Renal cortex interstitium (tissue), 11 donors: ENCODE results near the gene ZNF814. TPM values are rescaled to one million over a fixed set of nuclear protein-coding genes. Genes with fewer than 3 reads are reported as not detected.
"Not testable (repeated sequence)": the region's sequence is repeated elsewhere in the genome, so short reads cannot be mapped to it uniquely, and the experiment has no call there.

Experiments used
- DNase-seq, 11 donors: peaks; one replicate each; pipeline ENCODE4 v3.0.0-alpha.2; 2013; ENCODE audit warnings: low read depth in 9 of 11, low spot score in 4 of 11; ENCODE audit errors: extremely low read depth in 1 of 11
- polyA plus RNA-seq, 3 donors: library from polyadenylated mRNA; unstranded; fragments of 120-200 nt; gene quantifications; one replicate each; pipeline ENCODE4 v1.2.1, GENCODE V29; 2013; ENCODE audit not compliant: insufficient read length in 3 of 3

ZNF814 gene
- polyA plus RNA-seq, 3 donors = 56.1 to 83.8 (median 59.8) TPM

DNA sequence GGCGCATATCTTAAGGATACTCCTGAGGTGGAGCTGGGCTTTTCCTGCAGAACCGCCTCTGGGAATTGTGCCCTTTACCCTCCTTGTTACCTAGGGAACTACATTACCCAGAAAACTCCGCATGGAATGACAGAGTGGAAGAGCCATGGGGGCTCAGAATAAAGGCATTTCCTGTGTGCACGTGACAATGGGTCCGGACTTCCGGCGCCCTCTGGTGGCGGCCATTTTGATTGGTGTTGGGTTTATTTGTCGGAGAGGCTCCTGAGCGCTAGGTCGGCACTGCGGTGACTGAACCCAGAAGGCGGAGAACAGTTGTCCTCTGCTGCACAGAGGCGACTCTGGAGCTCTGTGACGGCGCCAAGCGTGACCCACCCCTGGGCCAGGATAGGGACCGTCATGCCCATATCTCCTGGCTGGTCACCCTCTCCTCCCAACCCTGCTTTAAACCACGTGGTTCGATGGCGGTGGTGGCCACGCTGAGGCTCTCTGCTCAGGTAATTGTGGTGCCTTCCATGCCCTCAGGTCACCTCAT, 58.7 kb downstream of the ZNF814 start, which contains the start of gene ZNF587B:
Gene ZNF587B, plus strand, starts transcription at position 229 of the 532 bp plus-strand sequence. Its CDS starts 230 bp downstream, at position 459.
- peak in 9 of 11 donors; percentile 51 to 79 (median 69) for DNase-seq

GRCh38 chr19:57829316-57829715, 59.5 kb downstream of the ZNF814 start:
- DNase-seq = no peak

DNA sequence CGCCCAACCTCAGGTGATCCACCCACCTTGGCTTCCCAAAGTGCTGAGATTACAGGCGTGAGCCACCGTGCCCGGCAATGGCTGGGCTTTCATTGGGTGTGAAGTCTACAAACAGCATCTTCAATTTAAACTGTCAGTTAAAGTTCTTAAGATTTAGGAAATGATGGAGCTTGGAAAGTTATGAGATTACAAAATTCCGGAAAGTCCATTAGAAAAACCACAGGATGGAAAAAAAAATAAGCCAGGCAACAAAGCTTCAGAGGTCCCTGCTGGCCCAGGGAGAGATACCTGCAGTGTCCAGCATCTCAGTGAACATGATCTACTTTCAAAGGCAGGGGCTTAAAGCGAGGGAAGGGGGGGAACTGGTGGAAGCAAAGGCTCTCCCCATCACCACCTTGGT, 63.3 kb downstream of the ZNF814 start:
- DNase-seq = no peak

DNA sequence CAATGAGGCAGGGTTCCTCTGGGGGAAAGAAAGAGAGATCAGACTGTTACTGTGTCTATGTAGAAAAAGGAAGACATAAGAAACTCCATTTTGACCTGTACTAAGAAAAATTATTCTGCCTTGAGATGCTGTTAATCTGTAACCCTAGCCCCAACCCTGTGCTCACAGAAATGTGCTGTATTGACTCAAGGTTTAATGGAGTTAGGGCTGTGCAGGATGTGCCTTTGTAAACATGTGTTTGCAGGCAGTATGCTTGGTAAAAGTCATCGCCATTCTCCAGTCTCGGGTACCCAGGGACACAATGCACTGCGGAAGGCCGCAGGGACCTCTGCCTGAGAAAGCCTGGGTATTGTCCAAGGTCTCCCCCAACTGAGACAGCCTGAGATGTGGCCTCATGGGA, 65.2 kb downstream of the ZNF814 start:
- not testable (repeated sequence) for DNase-seq

GRCh38 chr19:57823155-57823554, 65.7 kb downstream of the ZNF814 start:
- DNase-seq = not testable (repeated sequence)

- not testable (repeated sequence) for DNase-seq
These were observed 67.3 kb downstream of the ZNF814 start for GRCh38 chr19:57821501-57821900.

DNA sequence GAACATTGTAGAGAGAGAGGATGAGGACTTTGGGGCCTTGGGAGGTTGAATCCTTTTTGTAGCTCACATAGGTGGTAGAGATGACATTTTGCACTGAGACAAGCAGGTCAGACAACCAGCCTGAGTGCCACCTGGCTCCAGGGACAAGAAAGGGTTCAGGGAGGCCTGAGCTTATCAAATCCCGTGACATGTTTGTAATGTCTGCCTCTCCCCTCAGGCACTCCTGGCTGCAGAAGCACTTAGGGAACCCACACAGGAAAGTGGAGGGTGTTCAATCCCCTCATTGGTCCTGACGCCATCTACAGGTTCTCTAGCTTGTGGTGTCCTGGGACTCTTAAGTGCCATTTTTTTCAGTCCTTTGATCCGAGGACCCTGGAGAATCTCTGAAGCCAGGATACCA, 67.7 kb downstream of the ZNF814 start:
- not testable (repeated sequence) for DNase-seq

- DNase-seq = no peak
These were observed 68.2 kb downstream of the ZNF814 start for GRCh38 chr19:57820599-57820998.

DNA sequence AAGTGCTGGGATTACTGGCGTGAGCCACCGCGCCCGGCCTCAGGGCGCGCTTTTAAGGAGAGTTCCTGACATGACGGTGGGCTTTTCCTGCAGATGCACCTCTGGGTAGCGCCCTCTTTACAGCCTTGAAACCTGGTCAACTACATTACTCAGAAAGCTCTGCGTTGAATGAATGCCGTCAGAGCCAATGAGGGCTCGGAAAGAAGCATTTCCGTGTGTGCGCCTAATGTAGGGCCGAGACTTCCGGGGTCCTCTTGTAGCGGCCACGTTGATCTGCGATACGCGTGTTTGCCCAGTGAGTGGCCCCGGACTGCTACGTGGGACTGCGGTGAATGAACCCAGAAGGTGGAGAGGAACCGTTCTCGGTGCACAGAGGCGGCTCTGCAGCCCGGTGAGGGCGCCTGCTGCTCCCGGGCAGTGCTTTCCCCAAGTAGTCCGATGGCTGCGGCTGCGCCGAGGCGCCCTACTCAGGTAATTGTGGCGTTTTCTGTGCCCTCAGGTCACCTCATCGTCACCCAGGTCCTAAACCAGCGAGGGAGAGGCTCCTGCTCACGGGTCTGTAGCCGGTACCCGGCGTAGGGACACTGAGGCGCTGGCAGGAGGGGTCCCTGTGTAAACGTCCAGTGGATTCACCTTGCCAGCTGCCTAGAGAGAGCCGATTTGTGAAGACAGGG, 69.2 kb downstream of the ZNF814 start:
- DNase-seq = peak; percentile 65 to 98 (median 83)

DNA sequence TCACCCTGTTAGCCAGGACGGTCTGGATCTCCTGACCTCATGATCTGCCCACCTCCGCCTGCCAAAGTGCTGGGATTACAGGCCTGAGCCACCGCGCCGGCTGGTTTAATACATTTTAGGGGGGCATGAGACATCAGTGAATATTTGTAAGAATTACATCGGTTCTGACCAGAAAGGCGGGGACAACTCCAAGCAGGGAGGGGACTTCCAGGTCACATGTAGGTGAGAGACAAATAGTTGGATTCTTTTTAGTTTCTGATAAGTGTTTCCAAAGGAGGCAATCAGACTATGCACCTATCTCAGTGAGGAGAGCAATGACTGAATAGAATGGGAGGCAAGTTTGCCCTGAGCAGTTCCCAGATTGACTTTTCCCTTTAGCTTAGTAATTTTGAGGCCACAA, 70.5 kb downstream of the ZNF814 start:
- DNase-seq = no peak

DNA sequence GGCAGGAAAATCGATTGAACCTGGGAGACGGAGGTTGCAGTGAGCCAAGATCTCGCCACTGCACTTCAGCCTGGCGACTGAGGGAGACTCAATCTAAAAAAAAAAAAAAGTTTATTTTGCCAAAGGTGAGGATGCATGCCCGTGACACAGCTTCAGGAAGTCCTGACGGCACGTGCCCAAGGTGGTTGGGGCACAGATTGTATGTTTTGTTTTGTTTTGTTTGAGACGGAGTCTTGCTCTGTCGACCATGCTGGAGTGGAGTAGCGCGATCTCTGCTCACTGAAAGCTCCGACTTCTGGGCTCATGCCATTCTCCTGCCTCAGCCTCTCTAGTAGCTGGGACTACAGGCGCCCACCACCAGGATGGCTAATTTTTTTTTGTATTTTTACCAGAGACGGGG, 70.9 kb downstream of the ZNF814 start:
- DNase-seq = no peak

DNA sequence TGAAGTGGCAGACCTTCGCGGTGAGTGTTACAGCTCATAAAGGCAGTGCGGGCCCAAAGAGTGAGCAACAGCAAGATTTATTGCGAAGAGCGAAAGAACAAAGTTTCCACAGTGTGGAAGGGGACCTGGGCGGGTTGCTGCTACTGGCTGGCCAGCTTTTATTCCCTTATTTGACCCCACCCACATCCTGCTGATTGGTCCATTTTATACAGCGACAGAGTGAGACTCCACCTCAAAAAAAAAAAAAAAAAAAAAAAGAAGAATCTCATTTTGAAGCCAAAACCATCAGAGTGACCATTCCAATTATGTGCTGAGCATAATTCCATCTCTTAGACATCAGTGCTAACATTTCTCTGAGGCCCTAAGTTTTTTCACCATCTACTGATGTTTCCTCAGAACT, 72.2 kb downstream of the ZNF814 start:
- DNase-seq = no peak

- no peak for DNase-seq
These were observed 73.4 kb downstream of the ZNF814 start for GRCh38 chr19:57815247-57816075.

GRCh38 chr19:57814505-57815246, 74.2 kb downstream of the ZNF814 start, which contains the start of gene ZNF552:
Gene ZNF552 (minus strand): TSS chr19:57814913. CDS start chr19:57814743, 170 bp downstream.
- DNase-seq = peak; percentile 77 to 97 (median 87)

- no peak for DNase-seq
These were observed 74.8 kb downstream of the ZNF814 start for GRCh38 chr19:57813919-57814504.

- not testable (repeated sequence) for DNase-seq
These were observed 75.6 kb downstream of the ZNF814 start for GRCh38 chr19:57812975-57813820.

DNA sequence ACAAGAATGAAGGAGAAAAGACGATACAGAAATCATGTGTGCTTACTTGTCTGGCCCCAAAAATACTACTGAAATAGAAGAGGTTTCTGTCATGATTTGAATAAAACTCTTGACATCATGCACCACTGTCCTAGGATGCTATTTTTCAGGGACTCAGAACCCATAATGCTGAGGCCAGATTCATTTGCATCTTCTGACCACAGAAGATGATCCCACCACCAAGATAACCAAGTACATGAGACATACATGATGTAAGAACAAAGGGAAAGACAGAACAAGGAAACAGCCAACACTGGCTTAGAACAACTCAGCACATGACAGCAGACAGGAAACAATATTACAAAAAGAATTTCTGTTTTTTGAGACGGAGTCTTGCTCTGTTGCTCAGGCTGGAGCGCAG, 76.6 kb downstream of the ZNF814 start:
- DNase-seq = no peak
